Anterior cingulate cortex (tissue), 58 donors: ENCODE measurements around the gene SLC12A9.
"Not testable (repeated sequence)": the region's sequence is repeated elsewhere in the genome, so short reads cannot be mapped to it uniquely, and the experiment has no call there.

Experiments used
- DNase-seq, 58 donors: peaks; one replicate each; lab custom pipeline; 2025; lab: John Stamatoyannopoulos, UW

SLC12A9 gene

GRCh38 chr7:100892364-100893317 lies 40.1 kb downstream of the SLC12A9 start:
- DNase-seq, result no peak

GRCh38 chr7:100893318-100893895 lies 40.9 kb downstream of the SLC12A9 start:
- DNase-seq, result no peak

GRCh38 chr7:100893910-100894721 lies 41.6 kb downstream of the SLC12A9 start:
- no peak for DNase-seq

GRCh38 chr7:100894860-100895700 lies 42.6 kb downstream of the SLC12A9 start:
- peak in 36 of 58 donors; percentile 11 to 59 (median 37) for DNase-seq

- peak in 1 of 58 donors; percentile 14 for DNase-seq
Measured at GRCh38 chr7:100895701-100895955, 43.1 kb downstream of the SLC12A9 start, which contains the start of gene ACHE. TSS of gene ACHE (minus strand) at chr7:100895888. CDS start at chr7:100894232, 1,656 bp downstream.

- DNase-seq, result peak in 18 of 58 donors; percentile 12 to 63 (median 32)
Measured at GRCh38 chr7:100895956-100896731, 43.6 kb downstream of the SLC12A9 start.

- peak in 45 of 58 donors; percentile 7 to 79 (median 46) for DNase-seq
Measured at GRCh38 chr7:100896732-100897608, 44.5 kb downstream of the SLC12A9 start.

GRCh38 chr7:100897772-100898454 lies 45.4 kb downstream of the SLC12A9 start:
- DNase-seq, result no peak

GRCh38 chr7:100899432-100899831 lies 46.9 kb downstream of the SLC12A9 start:
- no peak for DNase-seq

GRCh38 chr7:100900978-100901377 lies 48.5 kb downstream of the SLC12A9 start:
- no peak for DNase-seq

- no peak for DNase-seq
Measured at GRCh38 chr7:100901921-100902332, 49.4 kb downstream of the SLC12A9 start.

GRCh38 chr7:100902638-100903037 lies 50.1 kb downstream of the SLC12A9 start:
- no peak for DNase-seq

- DNase-seq, result no peak
Measured at GRCh38 chr7:100908512-100908911, 56.0 kb downstream of the SLC12A9 start.

- DNase-seq, result not testable (repeated sequence)
Measured at GRCh38 chr7:100910443-100910842, 57.9 kb downstream of the SLC12A9 start.

GRCh38 chr7:100911484-100911883 lies 59.0 kb downstream of the SLC12A9 start:
- DNase-seq, result no peak

GRCh38 chr7:100914208-100914878 lies 61.8 kb downstream of the SLC12A9 start:
- DNase-seq, result no peak

- no peak for DNase-seq
Measured at GRCh38 chr7:100914879-100915447, 62.5 kb downstream of the SLC12A9 start.
